Ramos (cell line): ENCODE measurements around the gene TEKT5.

Source experiments
- in situ Hi-C: fragments of 300-500 bp; cut with MboI; formaldehyde crosslinking; loops from one replicate; pipeline ENCODE4 v1.14.3; 2022; ENCODE audit warnings: low sequenced_read_pairs; ENCODE audit not compliant: unreplicated experiment

Gene TEKT5

GRCh38 chr16:10617662-10618420 is 76.9 kb downstream of the TEKT5 start:
- in situ Hi-C loops: no loop called here

GRCh38 chr16:10616756-10617640 is 77.7 kb downstream of the TEKT5 start:
- in situ Hi-C loops: no loop called here

- in situ Hi-C loops: no loop called here
Measured at GRCh38 chr16:10616419-10616755, 78.3 kb downstream of the TEKT5 start.

- in situ Hi-C loops: no loop called here
Measured at GRCh38 chr16:10614685-10615084, 80.0 kb downstream of the TEKT5 start.

GRCh38 chr16:10613785-10614485 is 80.8 kb downstream of the TEKT5 start:
- in situ Hi-C loops: no loop called here

GRCh38 chr16:10612649-10613179 is 82.0 kb downstream of the TEKT5 start:
- in situ Hi-C loops: no loop called here

GRCh38 chr16:10611825-10612342 is 82.8 kb downstream of the TEKT5 start:
- in situ Hi-C loops: no loop called here

- in situ Hi-C loops: no loop called here
Measured at GRCh38 chr16:10610499-10611184, 84.1 kb downstream of the TEKT5 start.

GRCh38 chr16:10609402-10609774 is 85.3 kb downstream of the TEKT5 start:
- in situ Hi-C loops: no loop called here

- in situ Hi-C loops: no loop called here
Measured at GRCh38 chr16:10608687-10609401, 85.9 kb downstream of the TEKT5 start.

GRCh38 chr16:10607157-10607556 is 87.6 kb downstream of the TEKT5 start:
- in situ Hi-C loops: no loop called here

- in situ Hi-C loops: no loop called here
Measured at GRCh38 chr16:10606607-10607006, 88.1 kb downstream of the TEKT5 start.

- in situ Hi-C loops: no loop called here
Measured at GRCh38 chr16:10605636-10606035, 89.1 kb downstream of the TEKT5 start.

- in situ Hi-C loops: no loop called here
Measured at GRCh38 chr16:10601444-10602408, 93.0 kb downstream of the TEKT5 start.

GRCh38 chr16:10600782-10601443 is 93.8 kb downstream of the TEKT5 start:
- in situ Hi-C loops: no loop called here

- in situ Hi-C loops: no loop called here
Measured at GRCh38 chr16:10599626-10600025, 95.1 kb downstream of the TEKT5 start.

- in situ Hi-C loops: no loop called here
Measured at GRCh38 chr16:10598157-10598556, 96.6 kb downstream of the TEKT5 start.

- in situ Hi-C loops: no loop called here
Measured at GRCh38 chr16:10597187-10597601, 97.5 kb downstream of the TEKT5 start.
